ENCODE data around the gene CTNS.
A peak's percentile ranks its signal among the peaks of the same experiment; 100 is the strongest.

CTNS gene

DNA sequence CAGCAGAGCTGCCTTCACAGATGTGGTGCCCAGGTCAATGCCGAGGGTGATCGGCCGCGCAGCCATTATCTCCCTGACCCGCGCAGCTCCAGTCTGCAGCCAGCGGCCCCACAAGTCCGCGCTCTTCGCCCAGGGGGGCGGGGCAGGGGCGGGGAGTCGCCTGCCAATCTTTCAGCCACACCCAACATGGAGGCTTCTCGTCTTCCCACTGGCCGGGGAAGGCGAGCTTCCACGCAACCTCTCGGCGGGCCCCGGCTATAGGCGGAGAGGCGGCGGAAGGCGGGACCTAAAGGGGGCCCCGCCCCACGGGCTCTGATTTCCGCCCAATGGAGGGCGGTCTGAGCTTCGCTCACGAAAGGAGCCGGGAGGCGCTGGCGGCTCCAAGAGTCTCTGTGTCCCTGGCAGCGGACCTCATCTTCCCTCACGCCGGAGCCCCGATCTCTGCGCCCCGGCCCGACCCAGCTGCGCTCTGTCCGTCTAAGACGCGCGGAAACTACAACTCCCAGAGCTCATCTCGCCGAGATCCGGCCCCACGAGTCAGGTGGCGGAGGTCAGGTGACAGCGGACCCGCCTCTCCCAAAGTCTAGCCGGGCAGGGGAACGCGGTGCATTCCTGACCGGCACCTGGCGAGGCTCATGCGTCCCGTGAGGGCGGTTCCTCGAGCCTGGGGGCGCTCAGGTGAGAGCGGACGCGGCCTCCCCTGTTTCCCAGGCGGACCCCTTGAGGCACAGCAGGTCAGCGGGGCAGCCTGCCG, at the start of gene CTNS, which contains the start of gene SHPK:
Gene CTNS (plus strand): TSS at position 607 of the 754 bp plus-strand sequence. CDS start 3,447 bp downstream, outside the sequence.
Gene SHPK (minus strand): TSS at position 97 of the 754 bp plus-strand sequence. CDS start 31 bp downstream, at position 66.
- H3K9ac ChIP-seq (ENCODE audit: low read length in 2 of 2), result peak within 1 kb of the TSS; percentile 76 to 90
- no peaks in the 10 kb centered on the region for H3K9me3 ChIP-seq (ENCODE audit: control insufficient read depth in 2 of 2, low read length in 2 of 2)
- peaks cover 14% of the 10 kb centered on the region for H3K4me1 ChIP-seq (ENCODE audit: control insufficient read depth, insufficient read depth, low read length)
- H3K36me3 ChIP-seq (ENCODE audit: control insufficient read depth in 2 of 2, insufficient read depth in 2 of 2, low read length in 2 of 2), result peaks cover 0 to 8% of the 10 kb centered on the region in 2 donors
- peak within 1 kb of the TSS; percentile 93 for H3K27ac ChIP-seq (ENCODE audit: low read length)
- peak within 1 kb of the TSS; percentile 90 to 94 for H3K4me3 ChIP-seq (ENCODE audit: low read length in 2 of 2)
- H3K27me3 ChIP-seq (ENCODE audit: control insufficient read depth in 1 of 2, insufficient read depth in 2 of 2, low read length in 2 of 2), result no peaks in the 10 kb centered on the region

GRCh38 chr17:3589784-3590183, 46.8 kb upstream of the CTNS start:
- Histone ChIP-seq H3K27me3 (ENCODE audit: control insufficient read depth in 1 of 2, insufficient read depth in 2 of 2, low read length in 2 of 2) (no peaks in the 10 kb centered on the region), H3K4me3 (ENCODE audit: low read length in 2 of 2) (no peak overlapping the region), H3K4me1 (ENCODE audit: control insufficient read depth, insufficient read depth, low read length) (peaks cover 4% of the 10 kb centered on the region), H3K36me3 (ENCODE audit: control insufficient read depth in 2 of 2, insufficient read depth in 2 of 2, low read length in 2 of 2) (peaks cover 6 to 20% of the 10 kb centered on the region in 2 donors), H3K9ac (ENCODE audit: low read length in 2 of 2) (no peak overlapping the region), H3K9me3 (ENCODE audit: control insufficient read depth in 2 of 2, low read length in 2 of 2) (no peaks in the 10 kb centered on the region), H3K27ac (ENCODE audit: low read length) (no peak overlapping the region)

DNA sequence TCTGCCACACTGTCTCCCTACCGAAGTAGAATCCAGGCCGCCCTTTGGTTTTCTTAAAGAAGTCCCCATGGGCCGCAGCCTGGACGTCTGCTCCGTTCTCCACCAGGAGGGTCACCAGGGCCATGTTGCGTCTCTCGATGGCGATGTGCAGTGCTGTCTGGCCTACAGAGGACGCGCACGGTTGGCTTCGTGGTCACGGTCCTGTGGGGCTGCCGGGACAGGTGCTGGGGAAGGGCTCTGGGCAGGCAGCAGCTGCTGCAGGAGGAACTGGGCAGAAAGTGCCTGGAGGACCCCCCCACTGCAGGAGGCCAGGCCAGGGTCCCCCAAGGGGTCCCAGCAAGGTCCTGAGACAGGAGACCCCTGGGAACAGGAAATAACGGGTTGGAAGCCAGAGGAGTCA, 46.3 kb upstream of the CTNS start:
- Histone ChIP-seq H3K27ac (ENCODE audit: low read length) (no peak overlapping the region), H3K36me3 (ENCODE audit: control insufficient read depth in 2 of 2, insufficient read depth in 2 of 2, low read length in 2 of 2) (peaks cover 6 to 20% of the 10 kb centered on the region in 2 donors), H3K4me1 (ENCODE audit: control insufficient read depth, insufficient read depth, low read length) (peaks cover 6% of the 10 kb centered on the region), H3K4me3 (ENCODE audit: low read length in 2 of 2) (no peak overlapping the region), H3K9me3 (ENCODE audit: control insufficient read depth in 2 of 2, low read length in 2 of 2) (no peaks in the 10 kb centered on the region), H3K9ac (ENCODE audit: low read length in 2 of 2) (no peak overlapping the region), H3K27me3 (ENCODE audit: control insufficient read depth in 1 of 2, insufficient read depth in 2 of 2, low read length in 2 of 2) (no peaks in the 10 kb centered on the region)

GRCh38 chr17:3590768-3591167, 45.8 kb upstream of the CTNS start:
- no peak overlapping the region for H3K27ac ChIP-seq (ENCODE audit: low read length)
- peaks cover 6 to 18% of the 10 kb centered on the region in 2 donors for H3K36me3 ChIP-seq (ENCODE audit: control insufficient read depth in 2 of 2, insufficient read depth in 2 of 2, low read length in 2 of 2)
- no peak overlapping the region for H3K4me3 ChIP-seq (ENCODE audit: low read length in 2 of 2)
- H3K27me3 ChIP-seq (ENCODE audit: control insufficient read depth in 1 of 2, insufficient read depth in 2 of 2, low read length in 2 of 2), result no peaks in the 10 kb centered on the region
- H3K9me3 ChIP-seq (ENCODE audit: control insufficient read depth in 2 of 2, low read length in 2 of 2), result no peaks in the 10 kb centered on the region
- H3K4me1 ChIP-seq (ENCODE audit: control insufficient read depth, insufficient read depth, low read length), result peaks cover 6% of the 10 kb centered on the region
- no peak overlapping the region for H3K9ac ChIP-seq (ENCODE audit: low read length in 2 of 2)

DNA sequence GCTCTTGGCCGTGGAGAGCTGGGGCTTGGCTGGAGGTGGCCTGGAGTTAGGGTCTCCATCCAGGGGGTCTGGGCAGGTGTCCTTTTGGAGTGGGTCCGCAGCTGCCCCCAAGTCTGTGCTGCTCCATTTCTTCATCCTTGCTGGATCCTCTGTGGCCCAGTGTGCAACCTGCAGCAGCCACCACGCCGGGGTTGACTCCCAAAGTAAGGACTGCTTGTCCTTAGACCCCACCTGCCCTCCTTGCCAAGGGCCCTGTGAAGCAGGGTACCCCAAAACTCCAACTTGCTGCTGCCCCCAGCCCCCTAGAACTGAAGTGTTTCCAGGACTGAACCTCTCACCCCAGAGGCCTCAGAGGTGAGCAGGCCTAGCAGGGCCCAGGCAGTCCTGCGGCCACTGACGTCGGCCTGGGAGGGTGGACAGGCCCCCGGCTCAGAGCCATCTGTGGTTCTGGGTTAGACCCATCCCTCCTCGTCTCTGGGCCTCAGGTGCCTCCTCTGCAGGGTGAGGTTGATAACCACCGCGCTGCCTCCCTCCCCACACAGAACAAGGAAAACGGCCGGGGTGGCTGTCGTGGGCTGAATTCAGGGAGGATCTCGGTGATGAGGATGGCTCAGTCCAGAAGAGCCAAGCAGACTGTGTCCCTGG, 44.2 kb upstream of the CTNS start:
- H3K9ac ChIP-seq (ENCODE audit: low read length in 2 of 2), result no peak overlapping the region
- peaks cover 6 to 13% of the 10 kb centered on the region in 2 donors for H3K36me3 ChIP-seq (ENCODE audit: control insufficient read depth in 2 of 2, insufficient read depth in 2 of 2, low read length in 2 of 2)
- no peak overlapping the region for H3K4me3 ChIP-seq (ENCODE audit: low read length in 2 of 2)
- H3K4me1 ChIP-seq (ENCODE audit: control insufficient read depth, insufficient read depth, low read length), result peaks cover 6% of the 10 kb centered on the region
- no peaks in the 10 kb centered on the region for H3K27me3 ChIP-seq (ENCODE audit: control insufficient read depth in 1 of 2, insufficient read depth in 2 of 2, low read length in 2 of 2)
- H3K27ac ChIP-seq (ENCODE audit: low read length), result no peak overlapping the region
- H3K9me3 ChIP-seq (ENCODE audit: control insufficient read depth in 2 of 2, low read length in 2 of 2), result no peaks in the 10 kb centered on the region

GRCh38 chr17:3593384-3593783, 43.2 kb upstream of the CTNS start:
- H3K4me3 ChIP-seq (ENCODE audit: low read length in 2 of 2), result no peak overlapping the region
- peaks cover 6% of the 10 kb centered on the region for H3K4me1 ChIP-seq (ENCODE audit: control insufficient read depth, insufficient read depth, low read length)
- no peak overlapping the region for H3K27ac ChIP-seq (ENCODE audit: low read length)
- H3K9ac ChIP-seq (ENCODE audit: low read length in 2 of 2), result no peak overlapping the region
- H3K36me3 ChIP-seq (ENCODE audit: control insufficient read depth in 2 of 2, insufficient read depth in 2 of 2, low read length in 2 of 2), result peaks cover 6 to 9% of the 10 kb centered on the region in 2 donors
- no peaks in the 10 kb centered on the region for H3K9me3 ChIP-seq (ENCODE audit: control insufficient read depth in 2 of 2, low read length in 2 of 2)
- H3K27me3 ChIP-seq (ENCODE audit: control insufficient read depth in 1 of 2, insufficient read depth in 2 of 2, low read length in 2 of 2), result no peaks in the 10 kb centered on the region

DNA sequence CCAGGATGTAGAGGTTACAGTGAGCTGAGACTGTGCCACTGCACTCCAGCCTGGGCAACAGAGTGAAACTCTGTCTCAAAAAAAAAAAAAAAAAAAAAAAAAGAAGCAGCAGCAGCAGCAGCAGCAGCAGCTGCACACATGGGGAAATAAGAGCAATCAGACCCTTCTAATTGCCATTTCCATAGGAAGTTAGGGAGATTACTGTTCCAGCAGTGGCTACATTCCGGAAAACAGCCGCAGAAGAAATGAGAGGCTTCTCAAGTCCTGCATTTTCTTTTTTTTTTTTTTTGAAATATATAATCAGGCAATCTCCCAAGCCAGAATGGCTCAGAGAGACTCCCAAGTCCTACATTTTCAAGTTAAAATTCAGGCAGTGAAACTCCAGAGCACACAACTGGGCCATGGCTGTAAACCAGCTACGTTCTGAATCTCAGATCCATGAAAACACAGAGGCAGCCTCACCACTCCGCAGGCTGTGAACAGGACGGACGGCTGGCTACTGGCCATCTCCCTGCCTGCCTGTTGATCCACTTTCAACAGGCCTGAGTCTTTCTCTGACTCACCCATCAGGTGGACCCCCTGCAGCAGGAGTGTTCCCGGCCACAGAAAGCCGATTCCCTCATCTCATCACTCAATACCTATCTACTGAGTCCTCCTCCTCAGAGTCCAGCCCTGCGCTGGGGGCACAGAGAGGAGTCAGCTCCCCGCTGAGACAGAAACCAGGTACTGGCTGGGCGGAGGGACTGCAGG, 42.3 kb upstream of the CTNS start:
- Histone ChIP-seq H3K4me3 (ENCODE audit: low read length in 2 of 2) (peak overlapping the region in 1 of 2 donors; percentile 22), H3K36me3 (ENCODE audit: control insufficient read depth in 2 of 2, insufficient read depth in 2 of 2, low read length in 2 of 2) (peaks cover 6 to 9% of the 10 kb centered on the region in 2 donors), H3K4me1 (ENCODE audit: control insufficient read depth, insufficient read depth, low read length) (peaks cover 6% of the 10 kb centered on the region), H3K27ac (ENCODE audit: low read length) (no peak overlapping the region), H3K9ac (ENCODE audit: low read length in 2 of 2) (no peak overlapping the region), H3K27me3 (ENCODE audit: control insufficient read depth in 1 of 2, insufficient read depth in 2 of 2, low read length in 2 of 2) (no peaks in the 10 kb centered on the region), H3K9me3 (ENCODE audit: control insufficient read depth in 2 of 2, low read length in 2 of 2) (no peaks in the 10 kb centered on the region)

GRCh38 chr17:3594976-3595375, 41.6 kb upstream of the CTNS start:
- H3K27me3 ChIP-seq (ENCODE audit: control insufficient read depth in 1 of 2, insufficient read depth in 2 of 2, low read length in 2 of 2), result no peaks in the 10 kb centered on the region
- peaks cover 6% of the 10 kb centered on the region for H3K4me1 ChIP-seq (ENCODE audit: control insufficient read depth, insufficient read depth, low read length)
- H3K27ac ChIP-seq (ENCODE audit: low read length), result no peak overlapping the region
- H3K4me3 ChIP-seq (ENCODE audit: low read length in 2 of 2), result no peak overlapping the region
- no peaks in the 10 kb centered on the region for H3K9me3 ChIP-seq (ENCODE audit: control insufficient read depth in 2 of 2, low read length in 2 of 2)
- peaks cover 0 to 8% of the 10 kb centered on the region in 2 donors for H3K36me3 ChIP-seq (ENCODE audit: control insufficient read depth in 2 of 2, insufficient read depth in 2 of 2, low read length in 2 of 2)
- H3K9ac ChIP-seq (ENCODE audit: low read length in 2 of 2), result no peak overlapping the region

GRCh38 chr17:3596804-3597464, 39.6 kb upstream of the CTNS start:
- H3K4me1 ChIP-seq (ENCODE audit: control insufficient read depth, insufficient read depth, low read length), result peaks cover 6% of the 10 kb centered on the region
- peaks cover 0 to 2% of the 10 kb centered on the region in 2 donors for H3K36me3 ChIP-seq (ENCODE audit: control insufficient read depth in 2 of 2, insufficient read depth in 2 of 2, low read length in 2 of 2)
- no peaks in the 10 kb centered on the region for H3K27me3 ChIP-seq (ENCODE audit: control insufficient read depth in 1 of 2, insufficient read depth in 2 of 2, low read length in 2 of 2)
- no peak overlapping the region for H3K27ac ChIP-seq (ENCODE audit: low read length)
- no peak overlapping the region for H3K4me3 ChIP-seq (ENCODE audit: low read length in 2 of 2)
- H3K9ac ChIP-seq (ENCODE audit: low read length in 2 of 2), result no peak overlapping the region
- H3K9me3 ChIP-seq (ENCODE audit: control insufficient read depth in 2 of 2, low read length in 2 of 2), result no peaks in the 10 kb centered on the region

DNA sequence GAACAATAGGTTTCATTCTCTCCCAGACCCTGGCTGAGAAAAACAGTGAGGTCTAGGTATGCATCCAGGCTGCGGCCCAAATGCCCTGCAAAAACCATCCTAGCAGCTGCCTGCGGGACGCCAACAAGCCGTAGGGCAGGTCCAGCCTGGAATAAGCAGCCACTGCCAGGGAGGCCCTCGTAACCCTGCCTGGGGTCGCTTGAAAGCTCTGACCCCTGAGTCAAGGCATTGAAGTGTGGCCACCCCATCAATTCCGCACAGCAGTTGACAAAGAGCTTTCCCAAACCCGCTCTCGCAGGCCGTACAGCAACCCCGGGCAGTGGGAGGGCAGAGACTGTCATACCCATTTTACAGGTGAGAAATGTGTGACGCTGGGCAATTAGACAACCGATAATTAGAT, 38.5 kb upstream of the CTNS start:
- H3K9ac ChIP-seq (ENCODE audit: low read length in 2 of 2), result no peak overlapping the region
- H3K27ac ChIP-seq (ENCODE audit: low read length), result no peak overlapping the region
- H3K4me1 ChIP-seq (ENCODE audit: control insufficient read depth, insufficient read depth, low read length), result peaks cover 6% of the 10 kb centered on the region
- no peak overlapping the region for H3K4me3 ChIP-seq (ENCODE audit: low read length in 2 of 2)
- no peaks in the 10 kb centered on the region for H3K27me3 ChIP-seq (ENCODE audit: control insufficient read depth in 1 of 2, insufficient read depth in 2 of 2, low read length in 2 of 2)
- H3K9me3 ChIP-seq (ENCODE audit: control insufficient read depth in 2 of 2, low read length in 2 of 2), result no peaks in the 10 kb centered on the region
- H3K36me3 ChIP-seq (ENCODE audit: control insufficient read depth in 2 of 2, insufficient read depth in 2 of 2, low read length in 2 of 2), result peaks cover 0 to 4% of the 10 kb centered on the region in 2 donors
